H1 (cell line): Measurements from ENCODE around the gene MACROD1. TPM values are rescaled to one million over a fixed set of nuclear protein-coding genes. Genes with fewer than 3 reads are reported as not detected.

Source experiments
- CTCF ChIA-PET: fragments of 300-600 bp; sonication (Branson Sonifier 250); formaldehyde crosslinking; loops from one replicate; lab custom pipeline; 2021; ENCODE audit not compliant: partially characterized antibody; lab: Charles Lee
- POLR2A ChIA-PET: fragments of 300-600 bp; sonication (Branson Sonifier 250); formaldehyde crosslinking; loops from one replicate; lab custom pipeline; 2021; ENCODE audit warnings: inconsistent platforms; ENCODE audit not compliant: partially characterized antibody; lab: Charles Lee
- DNase-seq, 2 experiments: peaks; one replicate each; pipeline versions ENCODE4 v3.0.0 to v3.0.0-alpha.2; 2010 to 2022; ENCODE audit warnings: low spot score in 2 of 2, low read depth in 1 of 2, mixed read lengths in 1 of 2
- FAIRE-seq: peaks from 2 replicates; lab custom pipeline; 2011; peaks lifted over from hg19 to GRCh38; lab: Jason Lieb, UNC
- H2AFZ ChIP-seq: 2 replicates; pipeline ENCODE4 v1.8.1; 2012; ENCODE audit warnings: low read length, inconsistent platforms
- H2AK5ac ChIP-seq: 2 replicates; pipeline ENCODE4 v1.6.1; 2013; ENCODE audit warnings: low read depth, low read length
- H2BK120ac ChIP-seq: replicated peaks from 2 replicates; pipeline ENCODE3; 2013; ENCODE audit warnings: low read depth, low read length, inconsistent platforms
- H2BK12ac ChIP-seq: 2 replicates; pipeline ENCODE4 v1.6.1; 2013; ENCODE audit warnings: low read depth, low read length
- H2BK15ac ChIP-seq: 2 replicates; pipeline ENCODE4 v1.6.1; 2013; ENCODE audit warnings: low read length
- H2BK20ac ChIP-seq: 2 replicates; pipeline ENCODE4 v1.6.1; 2013; ENCODE audit warnings: low read length
- H2BK5ac ChIP-seq: 2 replicates; pipeline ENCODE4 v1.6.1; 2013; ENCODE audit warnings: low read depth, low read length
- H3K14ac ChIP-seq: 2 replicates; pipeline ENCODE4 v1.6.1; 2013; ENCODE audit warnings: inconsistent platforms; ENCODE audit not compliant: insufficient read length
- H3K18ac ChIP-seq: 2 replicates; pipeline ENCODE4 v1.6.1; 2013; ENCODE audit warnings: low read length; ENCODE audit errors: extremely low read depth
- H3K23ac ChIP-seq: 2 replicates; pipeline ENCODE4 v1.6.1; 2013; ENCODE audit warnings: inconsistent platforms; ENCODE audit not compliant: insufficient read length
- H3K23me2 ChIP-seq: 2 replicates; pipeline ENCODE4 v1.6.1; 2013; ENCODE audit warnings: low read depth, low read length
- H3K27ac ChIP-seq: 2 replicates; pipeline ENCODE4 v1.6.1; 2011; ENCODE audit warnings: low read depth, low read length, inconsistent platforms
- H3K27me3 ChIP-seq, 4 experiments: replicated peaks in 1 of 4; 1 replicate in 1 of 4; 2 replicates in 3 of 4; pipeline versions ENCODE4 v1.6.1 to v1.8.1; 2011 to 2013; ENCODE audit warnings: low read length in 3 of 4, mild to moderate bottlenecking in 3 of 4, inconsistent platforms in 2 of 4, mixed read lengths in 2 of 4, moderate library complexity in 1 of 4; ENCODE audit not compliant: control insufficient read depth in 3 of 4, insufficient read depth in 3 of 4; ENCODE audit errors: extremely low read depth in 1 of 4
- H3K36me3 ChIP-seq, 4 experiments: 2 replicates each; pipeline versions ENCODE4 v1.6.1 to v1.8.1; 2011 to 2013; ENCODE audit warnings: mild to moderate bottlenecking in 4 of 4, low read length in 3 of 4, moderate library complexity in 2 of 4, control low read depth in 1 of 4, inconsistent platforms in 1 of 4; ENCODE audit not compliant: insufficient read depth in 4 of 4, control insufficient read depth in 2 of 4
- H3K4ac ChIP-seq: replicated peaks from 2 replicates; pipeline ENCODE3; 2013; ENCODE audit warnings: low read length, low read depth, mixed read lengths, inconsistent platforms; ENCODE audit not compliant: insufficient read length
- H3K4me1 ChIP-seq, 4 experiments: replicated peaks in 1 of 4; 1 replicate in 1 of 4; 2 replicates in 3 of 4; pipeline versions ENCODE4 v1.6.1 to v1.8.1; 2011 to 2013; ENCODE audit warnings: low read length in 3 of 4, inconsistent platforms in 2 of 4, mixed read lengths in 1 of 4; ENCODE audit not compliant: insufficient read depth in 4 of 4, control insufficient read depth in 3 of 4
- H3K4me2 ChIP-seq, 2 experiments: 2 replicates each; pipeline versions ENCODE4 v1.6.1 to v1.8.1; 2011 to 2013; ENCODE audit warnings: low read depth in 2 of 2, low read length in 2 of 2, control low read depth in 1 of 2, inconsistent platforms in 1 of 2, mild to moderate bottlenecking in 1 of 2; ENCODE audit not compliant: insufficient read depth in 1 of 2
- H3K4me3 ChIP-seq, 4 experiments: fragments of 200-600, 300-600 bp in 1 of 4; sonication (generic), shearing (Covaris generic), sonication (Bioruptor Twin) in 1 of 4; 2 replicates each; pipeline versions ENCODE4 v1.5.1 to v1.8.1; 2011 to 2016; ENCODE audit warnings: low read length in 4 of 4, low read depth in 3 of 4, control low read depth in 2 of 4, inconsistent platforms in 2 of 4, mild to moderate bottlenecking in 2 of 4, mixed read lengths in 1 of 4, moderate library complexity in 1 of 4; ENCODE audit not compliant: insufficient read depth in 2 of 4; ENCODE audit errors: extremely low read depth in 1 of 4
- H3K56ac ChIP-seq: replicated peaks from 2 replicates; pipeline ENCODE3; 2013; ENCODE audit warnings: low read depth, mild to moderate bottlenecking, mixed read lengths, low read length, inconsistent platforms; ENCODE audit not compliant: insufficient read length
- H3K79me1 ChIP-seq: 2 replicates; pipeline ENCODE4 v1.6.1; 2013; ENCODE audit warnings: low read depth, low read length, control low read depth
- H3K79me2 ChIP-seq, 2 experiments: 2 replicates each; pipeline versions ENCODE4 v1.6.1 to v1.8.1; 2012 to 2013; ENCODE audit warnings: low read length in 2 of 2, mild to moderate bottlenecking in 2 of 2, inconsistent platforms in 1 of 2; ENCODE audit not compliant: insufficient read depth in 2 of 2, control insufficient read depth in 1 of 2
- H3K9ac ChIP-seq, 4 experiments: replicated peaks in 1 of 4; 1 replicate in 1 of 4; 2 replicates in 3 of 4; pipeline versions ENCODE4 v1.6.1 to v1.8.1; 2011 to 2013; ENCODE audit warnings: low read depth in 3 of 4, low read length in 3 of 4, control low read depth in 2 of 4, mild to moderate bottlenecking in 2 of 4, moderate library complexity in 2 of 4, inconsistent platforms in 1 of 4; ENCODE audit errors: extremely low read depth in 1 of 4
- H3K9me3 ChIP-seq, 2 experiments: 2 replicates each; pipeline versions ENCODE4 v1.6.1 to v1.8.1; 2012 to 2013; ENCODE audit warnings: mild to moderate bottlenecking in 2 of 2, moderate library complexity in 2 of 2, control low read depth in 1 of 2, inconsistent platforms in 1 of 2, low read depth in 1 of 2, low read length in 1 of 2, mixed read lengths in 1 of 2; ENCODE audit not compliant: insufficient read depth in 2 of 2
- H4K20me1 ChIP-seq, 2 experiments: replicated peaks in 1 of 2; 2 replicates each; pipeline versions ENCODE3 to v1.8.1; 2011 to 2013; ENCODE audit warnings: inconsistent platforms in 2 of 2, low read length in 2 of 2, mild to moderate bottlenecking in 1 of 2; ENCODE audit not compliant: insufficient read depth in 2 of 2, control insufficient read depth in 1 of 2
- H4K5ac ChIP-seq: 2 replicates; pipeline ENCODE4 v1.6.1; 2013; ENCODE audit warnings: low read length, low read depth, mixed read lengths, inconsistent platforms; ENCODE audit not compliant: insufficient read length
- H4K8ac ChIP-seq: 2 replicates; pipeline ENCODE4 v1.8.0; 2013; ENCODE audit warnings: mild to moderate bottlenecking, moderate library complexity, low read length, inconsistent platforms; ENCODE audit not compliant: insufficient read depth; ENCODE audit errors: extremely low read depth
- H4K91ac ChIP-seq: replicated peaks from 2 replicates; pipeline ENCODE3; 2013; ENCODE audit warnings: low read length, mixed read lengths, inconsistent platforms; ENCODE audit not compliant: insufficient read length
- ATF3 ChIP-seq: IDR thresholded peaks from 2 replicates; pipeline ENCODE4 v1.6.1; 2011; ENCODE audit warnings: low read depth, mild to moderate bottlenecking, low read length; ENCODE audit not compliant: insufficient read depth
- KDM5A ChIP-seq: fragments of 200-600 bp; IDR thresholded peaks from 2 replicates; pipeline ENCODE4 v1.7.1; 2012; ENCODE audit warnings: mild to moderate bottlenecking, low read length, inconsistent platforms, mixed read lengths
- RAD21 ChIP-seq, 2 experiments: IDR thresholded peaks in 1 of 2; conservative IDR thresholded peaks in 1 of 2; 2 replicates each; pipeline ENCODE4 v1.6.1; 2011; ENCODE audit warnings: low read depth in 2 of 2, low read length in 2 of 2, improper control_type of control experiment in 1 of 2, inconsistent platforms in 1 of 2, mild to moderate bottlenecking in 1 of 2, moderate library complexity in 1 of 2
- SIX5 ChIP-seq: IDR thresholded peaks from 2 replicates; pipeline ENCODE4 v1.6.1; 2011; ENCODE audit warnings: mild to moderate bottlenecking, low read depth, low read length
- SP2 ChIP-seq: IDR thresholded peaks from 2 replicates; pipeline ENCODE4 v1.6.1; 2012; ENCODE audit warnings: mild to moderate bottlenecking, low read length, inconsistent platforms
- TAF1 ChIP-seq: IDR thresholded peaks from 2 replicates; pipeline ENCODE4 v1.6.1; 2011; ENCODE audit warnings: mild to moderate bottlenecking, low read depth, low read length
- TBP ChIP-seq: IDR thresholded peaks from 2 replicates; pipeline ENCODE4 v1.6.1; 2011; ENCODE audit warnings: low read depth, low read length, improper control_type of control experiment
- TCF12 ChIP-seq: IDR thresholded peaks from 2 replicates; pipeline ENCODE4 v1.6.1; 2011; ENCODE audit warnings: low read depth, mild to moderate bottlenecking, low read length
- WGBS, 2 experiments: shearing (Covaris generic) in 1 of 2; methylation state at CpG; one replicate each; pipeline versions ENCODE4 v1.1.6 to v1.1.7; 2013 to 2015; ENCODE audit warnings: low lambda C conversion rate in 2 of 2, mixed read lengths in 2 of 2, inconsistent platforms in 1 of 2, low coverage in 1 of 2, missing lambda C conversion rate in 1 of 2; ENCODE audit not compliant: insufficient replicate concordance in 2 of 2, insufficient coverage in 1 of 2, insufficient read length in 1 of 2; ENCODE audit errors: extremely low coverage in 1 of 2, missing lambda C conversion rate in 1 of 2; 5-methylcytosine and 5-hydroxymethylcytosine counted together
- polyA plus RNA-seq, 7 experiments: library from polyadenylated mRNA; depleted of rRNA in 3 of 7; stranded (reverse) in 5 of 7; unstranded in 2 of 7; fragments of >200 nt in 5 of 7; fragments of 200-250 nt in 2 of 7; gene quantifications; 1 replicate in 5 of 7; 2 replicates in 1 of 7; 4 replicates in 1 of 7; pipeline versions ENCODE4 v1.2.1 to v1.2.3, GENCODE V29; 2011 to 2013; ENCODE audit warnings: missing spikeins in 2 of 7, mixed read lengths in 2 of 7
- total RNA-seq: library from RNA; stranded (reverse); fragmentation: NEBNext Ultra II Directional; extraction: Animal tissue kit (Norgen Biotek cat#: 25700); gene quantifications from 2 replicates; pipeline ENCODE4 v1.2.1, GENCODE V29; 2021
- TF ChIP-seq, protein P1 (sequence below), 3 experiments: IDR thresholded peaks; 1 replicate in 2 of 3; 2 replicates in 1 of 3; pipeline versions ENCODE4 v1.5.1 to v1.6.1; 2011; ENCODE audit warnings: low read length in 3 of 3, mild to moderate bottlenecking in 3 of 3, inconsistent platforms in 2 of 3, low read depth in 1 of 3, moderate library complexity in 1 of 3; ENCODE audit not compliant: insufficient read depth in 1 of 3; ENCODE audit errors: control extremely low read depth in 1 of 3

MACROD1 gene
- total and polyA plus RNA-seq, 2 of the 8 experiments (the other 6 are each of a cell fraction or from before 2014, with no cell fraction given): 19.5 to 34.1 TPM

DNA sequence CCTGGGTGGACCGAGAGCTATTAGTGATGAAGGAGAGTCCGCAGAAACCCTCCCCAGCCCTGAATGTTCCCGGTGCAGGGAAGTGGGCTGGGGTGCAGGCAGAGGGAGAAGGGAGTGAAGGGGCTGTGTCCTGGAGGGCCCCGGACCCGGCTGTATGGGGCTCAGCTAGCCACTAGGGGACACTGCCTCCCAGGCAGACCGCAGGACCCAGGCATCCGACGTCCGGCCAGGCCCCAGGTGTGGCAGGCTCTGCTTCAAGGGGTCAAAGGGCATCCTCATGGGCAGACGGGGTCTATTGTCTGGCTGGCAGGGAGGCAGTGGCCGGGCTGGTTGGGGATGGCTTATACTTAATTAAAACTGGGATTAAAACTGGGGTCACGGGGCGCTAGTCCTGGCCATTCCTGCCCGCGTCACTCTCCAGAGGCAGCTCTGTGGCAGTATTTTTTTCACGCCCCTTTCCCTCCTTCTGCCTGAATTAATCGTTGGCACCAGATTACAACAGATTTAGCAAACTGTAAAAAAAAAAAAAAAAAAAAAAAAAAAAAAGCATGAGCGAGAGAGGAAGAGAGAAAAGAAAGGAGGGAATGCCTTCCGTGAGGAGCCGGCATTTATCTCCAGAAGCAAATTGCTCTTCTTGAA lies 125.1 kb downstream of the MACROD1 start:
- Histone ChIP-seq H3K23ac (no peak overlapping the region), H3K23me2 (peaks cover 7% of the 10 kb centered on the region; the same call in 1 of the 2 replicates), H3K79me2 (no peaks in the 10 kb centered on the region), H3K27ac (no peak overlapping the region), H2BK120ac (no peak overlapping the region), H3K9me3 (no peaks in the 10 kb centered on the region), H2BK20ac (no peak overlapping the region), H2BK12ac (no peak overlapping the region), H3K9ac (no peak overlapping the region), H3K4me2 (no peak overlapping the region), H3K4me1 (peaks cover 0 to 13% (median 5%) of the 10 kb centered on the region in 4 experiments; a peak in 5 of 7 replicates), H2BK15ac (no peak overlapping the region), H3K4ac (no peak overlapping the region), H3K4me3 (no peak overlapping the region), H4K8ac (no peak overlapping the region), H3K14ac (no peak overlapping the region), H2AK5ac (no peak overlapping the region), H3K56ac (no peak overlapping the region), H4K20me1 (peaks cover 13 to 33% of the 10 kb centered on the region in 2 experiments), H2BK5ac (no peak overlapping the region), H3K18ac (no peak overlapping the region), H3K36me3 (no peaks in the 10 kb centered on the region), H3K79me1 (0 out of 2 replicates have a peak, but pooled peaks cover under 1% of the 10 kb centered on the region), H4K91ac (no peak overlapping the region), H4K5ac (no peak overlapping the region), H2AFZ (no peak overlapping the region), H3K27me3 (peaks cover 44 to 94% (median 83%) of the 10 kb centered on the region in 4 experiments)
- WGBS, 2 experiments: 46% methylated on average over 16 of the region's 20 CpGs; no CpG with 5 or more reads in 1 of the 2 experiments
- FAIRE-seq (no peak), DNase-seq (peak in 1 of 2 experiments; percentile 79)
- CTCF ChIA-PET: interaction anchor here (0.7 to 21.2 kb wide), 39 partner anchors 9 to 203 kb away, joined by 3 to 291 read pairs (median 5); no protein-coding TSS in a partner anchor
- POLR2A ChIA-PET: interaction anchor here (0.6 to 1.6 kb wide), 6 partner anchors 10 to 148 kb away, joined by 3 to 6 read pairs (median 3); no protein-coding TSS in a partner anchor
- TF ChIP-seq, protein P1, sequence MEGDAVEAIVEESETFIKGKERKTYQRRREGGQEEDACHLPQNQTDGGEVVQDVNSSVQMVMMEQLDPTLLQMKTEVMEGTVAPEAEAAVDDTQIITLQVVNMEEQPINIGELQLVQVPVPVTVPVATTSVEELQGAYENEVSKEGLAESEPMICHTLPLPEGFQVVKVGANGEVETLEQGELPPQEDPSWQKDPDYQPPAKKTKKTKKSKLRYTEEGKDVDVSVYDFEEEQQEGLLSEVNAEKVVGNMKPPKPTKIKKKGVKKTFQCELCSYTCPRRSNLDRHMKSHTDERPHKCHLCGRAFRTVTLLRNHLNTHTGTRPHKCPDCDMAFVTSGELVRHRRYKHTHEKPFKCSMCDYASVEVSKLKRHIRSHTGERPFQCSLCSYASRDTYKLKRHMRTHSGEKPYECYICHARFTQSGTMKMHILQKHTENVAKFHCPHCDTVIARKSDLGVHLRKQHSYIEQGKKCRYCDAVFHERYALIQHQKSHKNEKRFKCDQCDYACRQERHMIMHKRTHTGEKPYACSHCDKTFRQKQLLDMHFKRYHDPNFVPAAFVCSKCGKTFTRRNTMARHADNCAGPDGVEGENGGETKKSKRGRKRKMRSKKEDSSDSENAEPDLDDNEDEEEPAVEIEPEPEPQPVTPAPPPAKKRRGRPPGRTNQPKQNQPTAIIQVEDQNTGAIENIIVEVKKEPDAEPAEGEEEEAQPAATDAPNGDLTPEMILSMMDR (IDR thresholded peaks at IDR 0.05; ENCODE audit: control extremely low read depth in 1 of 3, insufficient read depth in 1 of 3, low read depth in 1 of 3, low read length in 3 of 3): peak in 2 of 3 experiments; percentile 93; a peak in 3 of 4 replicates
- no peak for TF ChIP-seq TBP
- peak; percentile 91 for TF ChIP-seq RAD21 (IDR thresholded peaks at IDR 0.05 in 1 of 2, conservative IDR thresholded peaks at IDR 0.05 in 1 of 2; ENCODE audit: low read depth in 2 of 2, low read length in 2 of 2)
- no peak for TF ChIP-seq ATF3
- no peak for TF ChIP-seq KDM5A
- TF ChIP-seq TCF12: peak; percentile 92
- no peak for TF ChIP-seq SIX5
- TF ChIP-seq SP2: no peak
- TF ChIP-seq TAF1: no peak
